ENCODE measurements around the gene ALDH16A1. TPM values are rescaled to one million over a fixed set of nuclear protein-coding genes. Genes with fewer than 3 reads are reported as not detected.

The ALDH16A1 gene
- total and polyA plus RNA-seq, 2 of the 4 experiments (the other 2 are of a cell fraction) = 10.4 to 12.9 TPM

GRCh38 chr19:49455773-49456172, 2.7 kb downstream of the ALDH16A1 start:
- no peak overlapping the region for H3K14ac ChIP-seq (replicated peaks; ENCODE audit: low read depth, low read length)
- BruUV-seq (replicated peaks) = no TSS peak

More at GRCh38 chr19:49455773-49456172, 2.7 kb downstream of the ALDH16A1 start:
- no peak overlapping the region; a peak in 1 of 4 replicates for H4K8ac ChIP-seq (ENCODE audit: low read depth in 2 of 2, low read length in 2 of 2)
- H3K4me1 ChIP-seq (ENCODE audit: control insufficient read depth, insufficient read depth, low read length) = no peaks in the 10 kb centered on the region
- DNase-seq (no peak), ATAC-seq (ENCODE audit: low read depth) (no peak)
- H3K4me3 ChIP-seq (ENCODE audit: insufficient read depth, low read depth, low read length) = no peak overlapping the region
- H3K4ac ChIP-seq (ENCODE audit: low read depth, low read length) = no peak overlapping the region
- 0 out of 2 replicates have a peak, but pooled peaks cover 5% of the 10 kb centered on the region for H3K9me1 ChIP-seq (ENCODE audit: insufficient read depth, low read length)
- in situ Hi-C loops (cut with MboI; ENCODE audit: low sequenced_read_pairs) = no loop called here
- peaks cover 10 to 32% of the 10 kb centered on the region in 2 experiments for H3K79me1 ChIP-seq (ENCODE audit: low read depth in 1 of 2, low read length in 2 of 2)
- H3K9me3 ChIP-seq (ENCODE audit: control insufficient read depth, insufficient read depth, low read length) = no peaks in the 10 kb centered on the region
- no peak overlapping the region; the same call in 1 of the 2 replicates for H2AK5ac ChIP-seq (ENCODE audit: low read depth, low read length)
- H3K23ac ChIP-seq (ENCODE audit: low read depth, low read length) = no peak overlapping the region
- H4K5ac ChIP-seq (ENCODE audit: low read depth, low read length) = no peak overlapping the region
- H2AFZ ChIP-seq (replicated peaks; ENCODE audit: low read length, poor library complexity) = no peak overlapping the region
- no peak overlapping the region for H3K27ac ChIP-seq (ENCODE audit: insufficient read depth, low read length)
- ChIA-PET CTCF (no interaction called here), POLR2A (ENCODE audit: unreplicated experiment) (no interaction called here)
- no peak overlapping the region for H2BK15ac ChIP-seq (ENCODE audit: low read depth, low read length)
- H3K27me3 ChIP-seq (ENCODE audit: control insufficient read depth, insufficient read depth, low read length) = no peaks in the 10 kb centered on the region
- H3K18ac ChIP-seq (ENCODE audit: low read depth, low read length) = no peak overlapping the region
- TF ChIP-seq USF2 (IDR thresholded peaks at IDR 0.05; ENCODE audit: low read depth, low read length) = no peak
- TF ChIP-seq RFX5 (IDR thresholded peaks at IDR 0.05; ENCODE audit: low read depth, low read length) = no peak
- TF ChIP-seq MAZ (IDR thresholded peaks at IDR 0.05; ENCODE audit: borderline replicate concordance, low read depth, low read length) = no peak
- no peak for TF ChIP-seq FOS (IDR thresholded peaks at IDR 0.05; ENCODE audit: low read depth, low read length)
- TF ChIP-seq CTCF (conservative IDR thresholded peaks at IDR 0.05; ENCODE audit: low read depth, low read length) = no peak
- no peak for TF ChIP-seq RCOR1 (IDR thresholded peaks at IDR 0.05; ENCODE audit: insufficient replicate concordance, low read length)
- TF ChIP-seq ELK1 (IDR thresholded peaks at IDR 0.05; ENCODE audit: borderline replicate concordance, low read depth, low read length) = no peak
- TF ChIP-seq CEBPB (IDR thresholded peaks at IDR 0.05; ENCODE audit: low read depth, low read length) = no peak
- TF ChIP-seq MXI1 (IDR thresholded peaks at IDR 0.05; ENCODE audit: borderline replicate concordance, low read depth, low read length) = no peak
- no peak overlapping the region for H2AK9ac ChIP-seq (replicated peaks; ENCODE audit: low read depth, low read length, poor library complexity)
- H4K91ac ChIP-seq (ENCODE audit: insufficient read depth, low read depth, low read length) = no peak overlapping the region
- H3K36me3 ChIP-seq (ENCODE audit: control insufficient read depth, insufficient read depth, low read length) = peaks cover 2% of the 10 kb centered on the region
- WGBS, 2 experiments (ENCODE audit: extremely low coverage in 2 of 2, insufficient read length in 1 of 2) = no CpG with 5 or more reads among the region's 5 CpGs
- no peak overlapping the region for H3K4me2 ChIP-seq (ENCODE audit: low read depth, low read length)
- dilution Hi-C loops (cut with HindIII; ENCODE audit: low sequenced_read_pairs, unreplicated experiment) = no loop called here
- H2BK120ac ChIP-seq (ENCODE audit: low read depth, low read length) = no peak overlapping the region
- H2BK20ac ChIP-seq (ENCODE audit: low read depth, low read length) = no peak overlapping the region
- no peak overlapping the region for H2BK5ac ChIP-seq (ENCODE audit: low read depth, low read length, poor library complexity, severe bottlenecking)
- intact Hi-C loops (cut with micrococcal nuclease) = no loop called here
- H3K9ac ChIP-seq (ENCODE audit: low read depth, low read length) = no peak overlapping the region
- peaks cover 3% of the 10 kb centered on the region; the same call in 1 of the 2 replicates for H4K20me1 ChIP-seq (ENCODE audit: insufficient read depth, low read length)
- no peak overlapping the region for H3K56ac ChIP-seq (ENCODE audit: extremely low read depth, insufficient read depth, low read length)

Measured in IMR-90 (cell line).